Measurements from ENCODE around the gene RAF1. TPM values are rescaled to one million over a fixed set of nuclear protein-coding genes. Genes with fewer than 3 reads are reported as not detected.
A peak's percentile ranks its signal among the peaks of the same experiment; 100 is the strongest.

The RAF1 gene
- polyA plus RNA-seq, 2 of the 4 experiments (the other 2 are of a cell fraction), result 56.2 to 94.6 TPM

- WGBS (ENCODE audit: missing lambda C conversion rate), result 20% methylated on average over 3 of the region's 4 CpGs
- DNase-seq (ENCODE audit: low read depth in 1 of 2, low spot score in 1 of 2) (no peak), FAIRE-seq (no peak), ATAC-seq (no peak)
- no peak overlapping the region for H3K4me2 ChIP-seq
- H3K4me3 ChIP-seq, result no peak overlapping the region
- peaks cover 3% of the 10 kb centered on the region; the same call in 1 of the 3 replicates for H3K9me3 ChIP-seq
- H3K4me1 ChIP-seq, result no peaks in the 10 kb centered on the region
- H3K27ac ChIP-seq, result no peak overlapping the region
- POLR2A ChIA-PET, result no interaction called here
- TF ChIP-seq CHD2 (IDR thresholded peaks at IDR 0.05; ENCODE audit: low read length, partially characterized antibody) (no peak), ZC3H11A (IDR thresholded peaks at IDR 0.05) (no peak), RCOR1 (IDR thresholded peaks at IDR 0.05; ENCODE audit: low read depth, low read length) (no peak), FOSL2 (IDR thresholded peaks at IDR 0.05) (no peak), FOSL2 (CRISPR knock-in tag; IDR thresholded peaks at IDR 0.05) (no peak), PHF8 (IDR thresholded peaks at IDR 0.05; ENCODE audit: borderline replicate concordance, low read depth) (no peak), HES2 (IDR thresholded peaks at IDR 0.05) (no peak), ZNF302 (CRISPR knock-in tag; IDR thresholded peaks at IDR 0.05) (no peak), HOXB13 (CRISPR knock-in tag; IDR thresholded peaks at IDR 0.05; ENCODE audit: low read depth) (no peak)
- CTCF ChIA-PET, result interaction anchor here (1.0 to 7.5 kb wide), 3 partner anchors 10 to 142 kb away, joined by 3 to 44 read pairs (median 3); no protein-coding TSS in a partner anchor
Observed at GRCh38 chr3:12710062-12710461, 46.1 kb upstream of the RAF1 start.

GRCh38 chr3:12709334-12709733 is 45.4 kb upstream of the RAF1 start:
- FAIRE-seq, result no peak

GRCh38 chr3:12708584-12709192 is 44.8 kb upstream of the RAF1 start:
- Histone ChIP-seq H3K4me3 (no peak overlapping the region), H3K9me3 (peaks cover 3% of the 10 kb centered on the region; the same call in 1 of the 3 replicates), H3K4me1 (peaks cover 3% of the 10 kb centered on the region; the same call in 2 of the 3 replicates), H3K4me2 (no peak overlapping the region), H3K27ac (no peak overlapping the region)
- no peak for FAIRE-seq
- WGBS (ENCODE audit: missing lambda C conversion rate), result 47% methylated on average over 6 of the region's 6 CpGs
- ChIA-PET POLR2A (no interaction called here), CTCF (interaction anchor here (0.6 to 7.5 kb wide), 6 partner anchors 10 to 1683 kb away, joined by 3 to 44 read pairs (median 4); no protein-coding TSS in a partner anchor)
- DNase-seq (ENCODE audit: low read depth in 1 of 2, low spot score in 1 of 2), result no peak
- peak; percentile 29 to 41; a peak in 3 of 6 replicates for ATAC-seq
- TF ChIP-seq BHLHE40 (IDR thresholded peaks at IDR 0.05; ENCODE audit: low read depth, low read length) (no peak), CBX2 (IDR thresholded peaks at IDR 0.05; ENCODE audit: borderline replicate concordance, low read depth) (no peak), ATOH8 (CRISPR knock-in tag; IDR thresholded peaks at IDR 0.05; ENCODE audit: low read depth) (no peak), ZFP36 (IDR thresholded peaks at IDR 0.05; ENCODE audit: borderline replicate concordance, partially characterized antibody) (no peak), RARB (CRISPR knock-in tag; IDR thresholded peaks at IDR 0.05) (no peak), USF2 (IDR thresholded peaks at IDR 0.05) (no peak), CHD2 (IDR thresholded peaks at IDR 0.05; ENCODE audit: low read length, partially characterized antibody) (no peak), EP300 (IDR thresholded peaks at IDR 0.05) (no peak), HDAC2 (IDR thresholded peaks at IDR 0.05) (no peak), POLR2A (IDR thresholded peaks at IDR 0.05; ENCODE audit: low read length) (no peak), BCL3 (IDR thresholded peaks at IDR 0.05) (no peak), KDM5A (IDR thresholded peaks at IDR 0.05) (no peak), HOXB5 (CRISPR knock-in tag; IDR thresholded peaks at IDR 0.05) (no peak)

More at GRCh38 chr3:12709334-12709733, 45.4 kb upstream of the RAF1 start:
- WGBS (ENCODE audit: missing lambda C conversion rate), result 86% methylated on average over 3 of the region's 3 CpGs
- no peak overlapping the region for H3K27ac ChIP-seq
- ATAC-seq (no peak), DNase-seq (ENCODE audit: low read depth in 1 of 2, low spot score in 1 of 2) (no peak)
- H3K4me2 ChIP-seq, result no peak overlapping the region
- no peak for TF ChIP-seq JUN (IDR thresholded peaks at IDR 0.05)
- TF ChIP-seq RFX5 (IDR thresholded peaks at IDR 0.05), result no peak
- TF ChIP-seq FOSB (CRISPR knock-in tag; IDR thresholded peaks at IDR 0.05), result no peak
- no peak for TF ChIP-seq PBX3 (IDR thresholded peaks at IDR 0.05)
- no peak for TF ChIP-seq RAD21 (conservative IDR thresholded peaks at IDR 0.05 in 1 of 2, IDR thresholded peaks at IDR 0.05 in 1 of 2)
- no peak for TF ChIP-seq HOXB13 (CRISPR knock-in tag; IDR thresholded peaks at IDR 0.05; ENCODE audit: low read depth)
- TF ChIP-seq CBX8 (IDR thresholded peaks at IDR 0.05), result no peak
- TF ChIP-seq POLR2AphosphoS2 (conservative IDR thresholded peaks at IDR 0.05; ENCODE audit: low read length), result no peak
- no peak for TF ChIP-seq KDM1A (IDR thresholded peaks at IDR 0.05; ENCODE audit: low read depth)
- no peak for TF ChIP-seq BHLHE40 (IDR thresholded peaks at IDR 0.05; ENCODE audit: low read depth, low read length)
- no peak for TF ChIP-seq ELK1 (IDR thresholded peaks at IDR 0.05; ENCODE audit: low read depth, low read length)
- H3K9me3 ChIP-seq, result peaks cover 3% of the 10 kb centered on the region; the same call in 1 of the 3 replicates
- no peaks in the 10 kb centered on the region for H3K4me1 ChIP-seq
- CTCF ChIA-PET, result interaction anchor here (1.0 to 7.5 kb wide), 5 partner anchors 10 to 141 kb away, joined by 3 to 44 read pairs (median 3); no protein-coding TSS in a partner anchor
- POLR2A ChIA-PET, result no interaction called here
- H3K4me3 ChIP-seq, result no peak overlapping the region

Measured in A549 (cell line).